ENCODE measurements around the gene PARD3B. TPM values are rescaled to one million over a fixed set of nuclear protein-coding genes. Genes with fewer than 3 reads are reported as not detected.

The PARD3B gene
- total RNA-seq, 2 donors from 2014 or later: 15.0 to 17.8 TPM

- Histone ChIP-seq H3K27ac (no peak overlapping the region), H3K36me3 (replicated peaks in 1 of 2; ENCODE audit: insufficient read depth in 1 of 2, low read depth in 2 of 2) (no peaks in the 10 kb centered on the region), H3K27me3 (no peaks in the 10 kb centered on the region), H3K9me3 (no peaks in the 10 kb centered on the region), H3K4me3 (no peak overlapping the region), H3K4me1 (peaks cover 9% of the 10 kb centered on the region)
- intact Hi-C loops (cut with DNase I): no loop called here
- TF ChIP-seq CTCF (IDR thresholded peaks at IDR 0.05): no peak
- no peak for TF ChIP-seq POLR2A (IDR thresholded peaks at IDR 0.05)
- ATAC-seq: no peak
- 63% methylated on average over 4 of the region's 4 CpGs for WGBS, 2 donors
- DNase-seq: no peak
Measured at GRCh38 chr2:204542982-204543608, 2.2 kb upstream of the PARD3B start.

GRCh38 chr2:204545861-204546735 lies 823 bp downstream of the PARD3B start:
- peak overlapping the region; percentile 84 to 85 for H3K4me3 ChIP-seq
- DNase-seq: peak; percentile 35 to 62 (median 46)
- peak; percentile 54 for ATAC-seq
- WGBS, 2 donors: 1 to 2% methylated on average over 6 to 45 of the region's 45 CpGs
- no peaks in the 10 kb centered on the region for H3K27me3 ChIP-seq
- no peaks in the 10 kb centered on the region for H3K9me3 ChIP-seq
- H3K36me3 ChIP-seq (replicated peaks in 1 of 2; ENCODE audit: insufficient read depth in 1 of 2, low read depth in 2 of 2): no peaks in the 10 kb centered on the region
- intact Hi-C loops (cut with DNase I): no loop called here
- H3K4me1 ChIP-seq: peaks cover 9% of the 10 kb centered on the region
- peak overlapping the region; percentile 84 to 93 (median 90) for H3K27ac ChIP-seq
- TF ChIP-seq CTCF (IDR thresholded peaks at IDR 0.05) (no peak), POLR2A (IDR thresholded peaks at IDR 0.05) (no peak)

- intact Hi-C loops (cut with DNase I): no loop called here
Measured at GRCh38 chr2:204550751-204551511, 5.7 kb downstream of the PARD3B start.

GRCh38 chr2:204551512-204551863 lies 6.2 kb downstream of the PARD3B start:
- Histone ChIP-seq H3K27me3 (no peaks in the 10 kb centered on the region), H3K27ac (no peak overlapping the region), H3K9me3 (no peaks in the 10 kb centered on the region), H3K4me3 (no peak overlapping the region), H3K4me1 (peaks cover 6% of the 10 kb centered on the region), H3K36me3 (replicated peaks in 1 of 2; ENCODE audit: insufficient read depth in 1 of 2, low read depth in 2 of 2) (no peaks in the 10 kb centered on the region)
- ATAC-seq: no peak
- 57 to 73% methylated on average over 3 of the region's 3 CpGs for WGBS, 2 donors
- DNase-seq: no peak
- intact Hi-C loops (cut with DNase I): no loop called here
- TF ChIP-seq CTCF (IDR thresholded peaks at IDR 0.05): no peak
- TF ChIP-seq POLR2A (IDR thresholded peaks at IDR 0.05): no peak

More at GRCh38 chr2:204550751-204551511, 5.7 kb downstream of the PARD3B start:
- no peak for ATAC-seq
- Histone ChIP-seq H3K36me3 (replicated peaks in 1 of 2; ENCODE audit: insufficient read depth in 1 of 2, low read depth in 2 of 2) (no peaks in the 10 kb centered on the region), H3K27ac (peak overlapping the region in 1 of 4 donors; percentile 4), H3K4me1 (peaks cover 9% of the 10 kb centered on the region), H3K27me3 (no peaks in the 10 kb centered on the region), H3K9me3 (no peaks in the 10 kb centered on the region), H3K4me3 (no peak overlapping the region)
- TF ChIP-seq POLR2A (IDR thresholded peaks at IDR 0.05): no peak
- no peak for TF ChIP-seq CTCF (IDR thresholded peaks at IDR 0.05)
- WGBS, 2 donors: 57 to 77% methylated on average over 3 of the region's 3 CpGs
- peak in 1 of 4 donors; percentile 11 for DNase-seq
